ENCODE data around the gene CGNL1. TPM values are rescaled to one million over a fixed set of nuclear protein-coding genes. Genes with fewer than 3 reads are reported as not detected.

The CGNL1 gene
- total RNA-seq, 4 donors from 2014 or later: 5.7 to 22.9 (median 14.5) TPM

DNA sequence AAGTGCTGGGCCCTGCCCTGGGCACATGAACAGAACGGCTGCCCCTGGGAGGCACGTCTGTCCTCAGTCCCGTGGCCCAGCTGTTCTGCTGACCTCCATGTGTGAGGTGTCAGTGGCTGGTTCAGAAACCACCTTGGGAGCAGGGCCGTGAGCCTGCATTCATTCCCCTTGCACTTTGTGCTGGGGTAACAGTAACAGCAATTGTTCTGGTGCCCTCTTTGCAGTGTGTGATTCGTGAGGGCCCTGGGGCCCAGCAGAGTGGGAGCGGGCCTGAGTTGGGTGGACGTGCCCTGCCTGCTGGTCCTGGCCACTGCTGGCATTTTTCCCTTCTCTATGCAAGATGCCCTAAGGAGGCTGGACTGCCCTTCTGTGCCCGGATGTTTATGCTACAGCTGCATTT, 165.0 kb downstream of the CGNL1 start:
- no peak for DNase-seq (ENCODE audit: low spot score in 2 of 2)
- H3K4me3 ChIP-seq (ENCODE audit: low read depth, poor library complexity, severe bottlenecking): no peak overlapping the region
- 76 to 92% methylated on average over 6 to 8 of the region's 8 CpGs for WGBS, 2 donors
- intact Hi-C loops (cut with DNase I; ENCODE audit: low total_unique reads): no loop called here
- no peak for TF ChIP-seq POLR2A (IDR thresholded peaks at IDR 0.05)
- no peak for TF ChIP-seq CTCF (IDR thresholded peaks at IDR 0.05)

GRCh38 chr15:57541805-57542504, 165.7 kb downstream of the CGNL1 start:
- peak; percentile 74 to 93 for DNase-seq (ENCODE audit: low spot score in 2 of 2)
- H3K4me3 ChIP-seq (ENCODE audit: low read depth, poor library complexity, severe bottlenecking): no peak overlapping the region
- intact Hi-C loops (cut with DNase I; ENCODE audit: low total_unique reads): no loop called here
- 53 to 54% methylated on average over 7 of the region's 7 CpGs for WGBS, 2 donors
- peak in 1 of 3 donors; percentile 34 for TF ChIP-seq CTCF (IDR thresholded peaks at IDR 0.05)
- no peak for TF ChIP-seq POLR2A (IDR thresholded peaks at IDR 0.05)

GRCh38 chr15:57542505-57542817, 166.2 kb downstream of the CGNL1 start:
- no peak overlapping the region for H3K4me3 ChIP-seq (ENCODE audit: low read depth, poor library complexity, severe bottlenecking)
- no peak for TF ChIP-seq POLR2A (IDR thresholded peaks at IDR 0.05)
- DNase-seq (ENCODE audit: low spot score in 2 of 2): no peak
- 56 to 62% methylated on average over 4 of the region's 4 CpGs for WGBS, 2 donors
- intact Hi-C loops (cut with DNase I; ENCODE audit: low total_unique reads): no loop called here

GRCh38 chr15:57544848-57545480, 168.7 kb downstream of the CGNL1 start:
- no peak for TF ChIP-seq POLR2A (IDR thresholded peaks at IDR 0.05)
- TF ChIP-seq CTCF (IDR thresholded peaks at IDR 0.05): no peak
- DNase-seq (ENCODE audit: low spot score in 2 of 2): peak in 1 of 2 donors; percentile 74
- 88 to 92% methylated on average over 8 to 11 of the region's 11 CpGs for WGBS, 2 donors
- intact Hi-C loops (cut with DNase I; ENCODE audit: low total_unique reads): no loop called here
- no peak overlapping the region for H3K4me3 ChIP-seq (ENCODE audit: low read depth, poor library complexity, severe bottlenecking)

GRCh38 chr15:57545995-57546394, 169.7 kb downstream of the CGNL1 start:
- intact Hi-C loops (cut with DNase I; ENCODE audit: low total_unique reads): no loop called here
- H3K4me3 ChIP-seq (ENCODE audit: low read depth, poor library complexity, severe bottlenecking): no peak overlapping the region
- 90 to 95% methylated on average over 8 of the region's 8 CpGs for WGBS, 2 donors
- no peak for TF ChIP-seq POLR2A (IDR thresholded peaks at IDR 0.05)
- TF ChIP-seq CTCF (IDR thresholded peaks at IDR 0.05): no peak
- DNase-seq (ENCODE audit: low spot score in 2 of 2): peak in 1 of 2 donors; percentile 49

DNA sequence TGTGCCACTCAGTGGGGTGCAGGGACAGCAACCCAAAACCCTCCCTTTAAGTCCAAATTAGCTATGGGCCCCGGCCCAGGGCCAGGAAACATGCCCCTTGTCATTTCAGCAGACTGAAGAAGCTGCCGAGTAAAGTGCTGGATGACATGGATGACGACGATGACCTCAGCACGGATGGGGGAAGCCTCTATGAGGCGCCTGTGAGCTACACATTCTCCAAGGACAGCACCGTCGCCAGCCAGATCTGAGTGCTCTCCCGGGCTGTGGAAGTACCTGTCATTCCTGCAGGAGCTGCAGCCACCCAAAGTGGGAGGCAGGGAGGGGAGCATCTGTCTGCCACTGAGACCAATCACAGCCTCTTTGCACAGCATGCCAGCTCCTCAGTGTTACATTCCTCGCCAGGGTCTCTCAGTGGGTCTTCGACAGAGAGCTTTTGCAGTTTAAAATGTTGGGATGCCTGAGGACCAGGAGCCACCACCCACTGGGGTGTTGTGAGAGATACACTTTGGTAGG, 171.0 kb downstream of the CGNL1 start:
- TF ChIP-seq CTCF (IDR thresholded peaks at IDR 0.05) (no peak), POLR2A (IDR thresholded peaks at IDR 0.05) (no peak)
- 91 to 95% methylated on average over 11 of the region's 11 CpGs for WGBS, 2 donors
- no peak overlapping the region for H3K4me3 ChIP-seq (ENCODE audit: low read depth, poor library complexity, severe bottlenecking)
- peak in 1 of 2 donors; percentile 80 for DNase-seq (ENCODE audit: low spot score in 2 of 2)
- intact Hi-C loops (cut with DNase I; ENCODE audit: low total_unique reads): no loop called here

Measured in lower leg skin (tissue), 4 donors.